AG09309 (cell line): Measurements from ENCODE around the gene ENTR1.

Experiments used
- DNase-seq: peaks from one replicate; pipeline ENCODE4 v3.0.0-alpha.2; 2010; ENCODE audit warnings: low read depth
- H3K4me3 ChIP-seq: 2 replicates; pipeline ENCODE4 v1.5.1; 2011; ENCODE audit warnings: mild to moderate bottlenecking, low read depth, low read length, moderate library complexity; ENCODE audit not compliant: control insufficient read depth
- TF ChIP-seq, protein P1 (sequence below): IDR thresholded peaks from 2 replicates; pipeline ENCODE4 v1.5.1; 2011; ENCODE audit warnings: mild to moderate bottlenecking, low read depth, low read length, inconsistent platforms; ENCODE audit not compliant: insufficient read depth, control insufficient read depth; ENCODE audit errors: missing control alignments

Gene ENTR1

GRCh38 chr9:136453326-136453725 lies 42.9 kb upstream of the ENTR1 start:
- TF ChIP-seq, protein P1, sequence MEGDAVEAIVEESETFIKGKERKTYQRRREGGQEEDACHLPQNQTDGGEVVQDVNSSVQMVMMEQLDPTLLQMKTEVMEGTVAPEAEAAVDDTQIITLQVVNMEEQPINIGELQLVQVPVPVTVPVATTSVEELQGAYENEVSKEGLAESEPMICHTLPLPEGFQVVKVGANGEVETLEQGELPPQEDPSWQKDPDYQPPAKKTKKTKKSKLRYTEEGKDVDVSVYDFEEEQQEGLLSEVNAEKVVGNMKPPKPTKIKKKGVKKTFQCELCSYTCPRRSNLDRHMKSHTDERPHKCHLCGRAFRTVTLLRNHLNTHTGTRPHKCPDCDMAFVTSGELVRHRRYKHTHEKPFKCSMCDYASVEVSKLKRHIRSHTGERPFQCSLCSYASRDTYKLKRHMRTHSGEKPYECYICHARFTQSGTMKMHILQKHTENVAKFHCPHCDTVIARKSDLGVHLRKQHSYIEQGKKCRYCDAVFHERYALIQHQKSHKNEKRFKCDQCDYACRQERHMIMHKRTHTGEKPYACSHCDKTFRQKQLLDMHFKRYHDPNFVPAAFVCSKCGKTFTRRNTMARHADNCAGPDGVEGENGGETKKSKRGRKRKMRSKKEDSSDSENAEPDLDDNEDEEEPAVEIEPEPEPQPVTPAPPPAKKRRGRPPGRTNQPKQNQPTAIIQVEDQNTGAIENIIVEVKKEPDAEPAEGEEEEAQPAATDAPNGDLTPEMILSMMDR = no peak

GRCh38 chr9:136451221-136451877 lies 40.9 kb upstream of the ENTR1 start:
- no peak for DNase-seq
- TF ChIP-seq, protein P1 = no peak
- no peak overlapping the region for H3K4me3 ChIP-seq

More at GRCh38 chr9:136453326-136453725, 42.9 kb upstream of the ENTR1 start:
- no peak for DNase-seq
- H3K4me3 ChIP-seq = no peak overlapping the region

DNA sequence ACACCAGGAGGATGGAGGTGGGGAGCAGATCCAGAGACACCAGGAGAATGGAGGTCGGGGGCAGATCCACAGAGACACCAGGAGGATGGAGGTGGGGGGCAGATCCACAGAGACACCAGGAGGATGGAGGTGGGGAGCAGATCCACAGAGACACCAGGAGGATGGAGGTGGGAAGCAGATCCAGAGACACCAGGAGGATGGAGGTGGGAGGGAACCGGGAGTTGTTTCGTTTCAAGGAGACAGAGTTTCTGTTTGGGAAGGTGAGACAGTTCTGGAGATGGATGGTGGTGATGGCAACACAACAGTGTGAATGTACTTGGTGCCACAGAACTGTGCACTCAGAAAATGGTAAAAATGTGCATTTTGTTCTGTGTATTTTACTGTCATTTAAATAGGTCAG lies 38.2 kb upstream of the ENTR1 start:
- no peak for DNase-seq
- no peak overlapping the region for H3K4me3 ChIP-seq
- TF ChIP-seq, protein P1 = no peak

DNA sequence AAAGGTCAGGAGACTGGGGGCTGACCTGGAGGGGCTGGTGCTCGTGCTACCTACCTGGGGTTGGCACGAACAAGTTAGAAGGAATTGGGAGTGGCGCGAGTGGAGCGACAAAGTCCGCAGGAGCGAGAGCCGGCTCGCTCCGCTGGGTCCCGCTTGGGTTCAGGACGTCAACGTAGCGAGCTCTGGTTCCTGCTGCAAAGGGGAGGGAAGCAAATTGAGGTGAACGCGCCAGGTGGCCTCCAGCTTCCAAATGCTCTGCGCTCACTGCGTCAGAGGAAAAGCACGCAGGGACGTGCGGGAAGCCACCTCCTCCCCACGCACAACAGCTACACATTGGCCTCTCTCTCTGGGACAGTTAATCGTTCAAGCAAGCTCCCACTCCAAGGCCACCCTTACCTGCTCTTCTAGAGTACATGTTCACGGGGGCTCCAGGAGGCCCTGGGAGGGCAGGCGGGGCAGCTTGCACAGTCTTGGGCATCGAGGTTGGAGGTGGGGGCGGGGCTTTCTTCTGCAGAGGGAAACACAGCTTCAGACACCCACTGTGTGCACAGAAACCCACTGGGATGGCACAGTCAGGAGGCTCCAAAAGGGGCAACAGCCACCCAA lies 36.9 kb upstream of the ENTR1 start:
- no peak for DNase-seq
- TF ChIP-seq, protein P1 = no peak
- no peak overlapping the region for H3K4me3 ChIP-seq

DNA sequence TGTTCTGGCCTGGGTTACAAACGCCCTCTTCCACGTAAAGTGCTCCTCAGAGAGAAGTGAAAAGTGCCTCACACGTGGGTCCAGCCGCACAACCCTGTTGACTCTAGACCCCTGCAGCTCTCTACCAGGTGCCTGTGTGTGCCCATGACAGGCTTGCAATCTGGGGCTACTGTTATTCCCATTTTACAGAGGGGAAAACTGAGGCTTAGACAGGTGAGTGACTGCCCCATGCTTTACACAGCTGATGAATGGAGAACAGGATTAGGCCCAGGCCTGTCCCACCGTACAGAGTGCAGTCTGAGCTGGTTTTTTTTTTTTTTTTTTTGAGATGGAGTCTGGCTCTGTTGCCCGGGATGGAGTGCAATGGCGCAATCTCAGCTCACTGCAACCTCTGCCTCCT lies 35.4 kb upstream of the ENTR1 start:
- TF ChIP-seq, protein P1 = no peak
- H3K4me3 ChIP-seq = no peak overlapping the region
- no peak for DNase-seq

GRCh38 chr9:136444102-136444501 lies 33.7 kb upstream of the ENTR1 start:
- TF ChIP-seq, protein P1 = no peak
- no peak for DNase-seq
- H3K4me3 ChIP-seq = no peak overlapping the region
